Measurements from ENCODE around the gene STPG1. TPM values are rescaled to one million over a fixed set of nuclear protein-coding genes. Genes with fewer than 3 reads are reported as not detected.

The STPG1 gene
- total RNA-seq, 2 donors from 2014 or later: 13.0 to 17.8 TPM

DNA sequence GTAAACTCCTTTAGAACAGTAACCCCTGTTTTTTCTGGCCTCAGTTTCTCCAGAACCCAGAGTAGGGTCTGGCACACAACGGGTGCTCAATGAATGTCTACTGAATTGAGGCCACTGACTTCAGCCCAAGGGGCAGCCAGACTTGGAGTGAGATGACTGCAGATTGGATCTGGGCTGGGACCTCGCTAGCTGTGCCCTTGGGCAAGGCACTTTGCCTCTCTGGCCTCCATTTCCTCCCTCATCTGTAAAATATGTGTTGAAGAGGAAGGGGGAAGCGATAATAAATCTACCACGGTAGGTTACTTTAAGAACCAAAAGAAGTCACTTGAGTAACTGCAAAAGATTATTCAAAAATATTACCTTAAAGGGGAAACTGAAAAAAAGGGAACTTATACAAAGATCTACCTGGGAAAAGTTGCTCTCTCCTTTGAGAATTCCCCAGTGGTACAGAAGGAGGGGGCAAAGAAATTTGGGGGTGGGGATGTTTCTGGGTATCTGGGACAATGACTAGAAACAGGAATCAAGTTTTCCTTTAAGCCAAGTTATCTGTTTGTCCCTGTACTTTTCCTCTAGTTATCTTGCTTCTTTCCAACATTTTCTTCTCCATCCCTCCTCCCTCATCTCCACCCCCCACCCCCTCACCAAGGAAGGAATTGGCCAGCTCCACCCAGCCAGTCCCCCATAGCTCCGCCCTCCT, 94.8 kb downstream of the STPG1 start:
- no peaks in the 10 kb centered on the region for H3K9me3 Mint-ChIP-seq
- no peaks in the 10 kb centered on the region for H3K36me3 Mint-ChIP-seq (ENCODE audit: insufficient read depth in 2 of 2)
- H3K27ac Mint-ChIP-seq: no peak overlapping the region
- ATAC-seq (replicated peaks in 1 of 2) (no peak), DNase-seq (no peak)
- H3K4me1 Mint-ChIP-seq (ENCODE audit: low read depth): peaks cover 53% of the 10 kb centered on the region
- H3K4me3 Mint-ChIP-seq: peak overlapping the region in 1 of 2 donors; percentile 79
- peaks cover 80% of the 10 kb centered on the region for H3K27me3 Mint-ChIP-seq (ENCODE audit: low read depth)

DNA sequence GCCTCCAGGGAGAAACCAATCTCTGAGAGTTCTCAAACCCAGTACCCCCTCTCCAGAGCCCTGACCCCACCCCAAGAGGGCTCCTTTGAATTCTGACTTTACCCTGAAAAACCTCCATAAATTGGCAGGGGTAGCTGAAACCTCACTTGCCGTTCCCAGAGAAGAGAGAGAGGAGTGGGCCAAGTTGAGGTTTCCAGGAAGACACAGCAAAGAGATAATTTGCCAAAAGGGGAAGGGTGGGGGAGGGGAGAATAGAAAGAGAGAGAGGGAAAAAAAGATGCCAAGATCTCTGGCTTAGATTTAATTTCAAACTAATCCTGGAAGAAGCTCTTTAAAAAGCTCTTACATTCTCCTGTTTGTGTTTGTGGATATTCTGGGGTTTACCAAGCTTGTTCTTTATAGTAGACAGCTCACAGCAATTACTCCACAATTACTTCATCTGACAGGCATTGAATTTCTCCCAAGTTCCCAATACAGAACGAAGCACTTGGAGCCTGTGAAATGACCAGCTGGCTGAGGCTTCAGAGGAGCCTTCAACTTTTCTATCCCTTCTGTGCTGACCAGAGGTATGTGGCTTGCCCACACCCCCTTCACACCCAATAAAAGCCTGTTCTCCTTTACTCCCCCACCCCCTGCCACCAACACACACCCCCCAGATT, 95.5 kb downstream of the STPG1 start:
- ATAC-seq (replicated peaks in 1 of 2) (no peak), DNase-seq (no peak)
- no peaks in the 10 kb centered on the region for H3K36me3 Mint-ChIP-seq (ENCODE audit: insufficient read depth in 2 of 2)
- H3K27ac Mint-ChIP-seq: no peak overlapping the region
- H3K4me3 Mint-ChIP-seq: no peak overlapping the region
- no peaks in the 10 kb centered on the region for H3K9me3 Mint-ChIP-seq
- H3K27me3 Mint-ChIP-seq (ENCODE audit: low read depth): peaks cover 73% of the 10 kb centered on the region
- peaks cover 53% of the 10 kb centered on the region for H3K4me1 Mint-ChIP-seq (ENCODE audit: low read depth)

DNA sequence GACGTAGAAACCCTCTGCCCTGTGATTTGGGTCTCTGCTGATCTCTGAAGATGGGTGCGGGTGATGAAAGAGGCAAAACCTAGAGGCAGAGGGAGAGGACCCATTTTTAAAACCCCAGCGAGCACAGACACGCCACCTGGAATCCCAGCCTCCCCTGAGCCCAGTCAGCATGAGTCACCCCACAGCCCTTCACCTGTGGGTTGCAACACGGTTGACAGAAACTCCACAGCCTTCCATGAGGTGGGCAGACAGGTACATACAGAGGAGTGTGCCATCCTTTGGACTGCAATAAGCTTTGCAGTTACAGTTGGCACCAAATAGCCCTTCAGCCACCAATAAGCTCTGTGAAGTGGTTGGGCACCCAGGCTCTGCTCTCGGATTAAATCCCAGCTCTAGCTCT, 96.5 kb downstream of the STPG1 start:
- Mint-ChIP-seq H3K36me3 (ENCODE audit: insufficient read depth in 2 of 2) (no peaks in the 10 kb centered on the region), H3K9me3 (no peaks in the 10 kb centered on the region), H3K27ac (no peak overlapping the region), H3K4me3 (no peak overlapping the region), H3K4me1 (ENCODE audit: low read depth) (peaks cover 49% of the 10 kb centered on the region), H3K27me3 (ENCODE audit: low read depth) (peaks cover 65% of the 10 kb centered on the region)
- ATAC-seq (replicated peaks in 1 of 2) (no peak), DNase-seq (peak in 1 of 2 donors; percentile 17)

DNA sequence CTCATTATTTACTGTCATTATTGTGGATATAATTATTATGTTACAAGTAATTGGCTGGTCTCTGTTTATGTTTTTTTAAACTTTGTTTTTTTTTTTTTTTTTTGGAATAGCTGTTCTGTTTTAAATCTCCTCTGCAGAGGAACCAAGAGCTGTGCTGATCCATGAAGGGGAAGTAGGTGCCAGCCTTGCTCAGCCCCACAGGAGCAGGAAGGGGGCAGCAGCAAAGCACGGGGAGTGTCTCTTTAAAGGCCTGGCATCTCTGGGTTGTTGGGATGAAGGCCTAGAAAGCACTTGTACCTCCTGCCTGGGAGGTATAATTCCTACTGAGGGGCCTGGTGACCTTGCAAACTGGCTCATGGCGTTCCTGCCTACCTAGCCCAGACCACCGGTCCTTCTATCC, 96.9 kb downstream of the STPG1 start:
- no peaks in the 10 kb centered on the region for H3K36me3 Mint-ChIP-seq (ENCODE audit: insufficient read depth in 2 of 2)
- no peak for DNase-seq
- no peak overlapping the region for H3K27ac Mint-ChIP-seq
- H3K9me3 Mint-ChIP-seq: no peaks in the 10 kb centered on the region
- H3K4me3 Mint-ChIP-seq: no peak overlapping the region
- no peak for ATAC-seq (replicated peaks in 1 of 2)
- peaks cover 63% of the 10 kb centered on the region for H3K27me3 Mint-ChIP-seq (ENCODE audit: low read depth)
- H3K4me1 Mint-ChIP-seq (ENCODE audit: low read depth): peaks cover 46% of the 10 kb centered on the region

DNA sequence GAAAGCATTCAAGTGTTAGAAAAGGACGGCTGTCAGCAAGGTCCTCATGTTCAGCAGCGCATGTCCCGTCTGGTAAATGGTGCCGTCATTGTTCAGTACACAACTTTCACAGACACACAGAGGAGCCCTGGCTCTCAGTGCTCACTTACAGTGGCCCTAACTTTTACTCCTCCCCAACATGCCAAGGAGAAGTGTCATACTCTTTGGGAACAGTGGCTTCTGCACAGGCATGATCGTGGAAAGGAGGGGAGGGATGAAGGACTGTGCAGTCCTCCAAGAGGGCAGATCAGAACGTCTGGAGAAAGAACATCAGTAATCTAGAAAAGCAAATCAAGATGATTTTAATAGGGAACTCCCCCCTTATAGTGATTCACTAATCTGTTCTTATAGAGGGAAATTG, 98.2 kb downstream of the STPG1 start:
- no peak for DNase-seq
- H3K27me3 Mint-ChIP-seq (ENCODE audit: low read depth): peaks cover 53% of the 10 kb centered on the region

DNA sequence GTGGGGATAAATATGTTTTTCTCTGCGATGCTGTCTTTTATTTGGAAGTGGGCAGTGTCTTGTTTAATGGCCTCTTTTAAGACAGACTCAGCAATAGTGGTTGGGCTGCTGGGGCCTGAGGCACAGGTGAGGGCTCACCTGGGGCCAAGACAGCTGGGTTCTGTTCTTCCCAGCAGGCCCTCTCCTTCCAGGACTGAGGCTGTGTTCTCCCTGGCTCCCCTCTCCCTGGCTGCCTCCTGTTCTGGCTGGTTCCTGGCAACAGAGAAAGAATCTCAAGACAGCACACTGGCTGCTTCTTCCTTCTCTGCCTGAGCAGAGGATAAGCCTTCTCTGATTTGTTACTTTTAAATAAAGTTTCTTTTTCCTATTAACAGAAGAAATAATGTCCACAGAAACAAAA, 101.8 kb downstream of the STPG1 start:
- H3K4me3 Mint-ChIP-seq: no peak overlapping the region
- peaks cover 35% of the 10 kb centered on the region for H3K27me3 Mint-ChIP-seq (ENCODE audit: low read depth)
- H3K9me3 Mint-ChIP-seq: no peaks in the 10 kb centered on the region
- H3K4me1 Mint-ChIP-seq (ENCODE audit: low read depth): peaks cover 15% of the 10 kb centered on the region
- DNase-seq: no peak
- no peaks in the 10 kb centered on the region for H3K36me3 Mint-ChIP-seq (ENCODE audit: insufficient read depth in 2 of 2)
- no peak overlapping the region for H3K27ac Mint-ChIP-seq
- ATAC-seq (replicated peaks in 1 of 2): no peak

More for the DNA sequence above, 98.2 kb downstream of the STPG1 start:
- H3K9me3 Mint-ChIP-seq: no peaks in the 10 kb centered on the region
- H3K27ac Mint-ChIP-seq: no peak overlapping the region
- no peak overlapping the region for H3K4me3 Mint-ChIP-seq
- H3K36me3 Mint-ChIP-seq (ENCODE audit: insufficient read depth in 2 of 2): no peaks in the 10 kb centered on the region
- no peak for ATAC-seq (replicated peaks in 1 of 2)
- peaks cover 33% of the 10 kb centered on the region for H3K4me1 Mint-ChIP-seq (ENCODE audit: low read depth)

DNA sequence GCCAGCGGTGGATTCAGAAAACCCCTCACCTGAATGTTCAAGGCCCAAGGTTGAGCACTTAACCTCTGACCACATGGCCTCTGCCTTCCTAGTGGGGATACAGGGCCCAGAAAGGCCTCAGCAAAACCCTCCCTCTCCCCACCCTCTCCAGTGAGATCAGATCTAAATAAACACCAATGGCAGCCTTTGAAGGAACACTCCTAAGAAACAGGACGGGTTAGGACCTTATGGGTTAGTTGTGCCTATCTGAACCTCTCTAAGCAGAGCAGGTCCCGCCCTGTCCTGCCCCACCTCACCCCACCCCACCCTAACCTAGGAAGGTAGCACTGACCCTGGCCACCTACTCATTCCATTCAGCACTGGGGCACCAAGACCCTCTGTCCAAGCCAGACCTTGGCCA, 102.3 kb downstream of the STPG1 start:
- peaks cover 33% of the 10 kb centered on the region for H3K27me3 Mint-ChIP-seq (ENCODE audit: low read depth)
- no peak overlapping the region for H3K4me3 Mint-ChIP-seq
- H3K27ac Mint-ChIP-seq: no peak overlapping the region
- peaks cover 15% of the 10 kb centered on the region for H3K4me1 Mint-ChIP-seq (ENCODE audit: low read depth)
- H3K36me3 Mint-ChIP-seq (ENCODE audit: insufficient read depth in 2 of 2): no peaks in the 10 kb centered on the region
- no peaks in the 10 kb centered on the region for H3K9me3 Mint-ChIP-seq
- ATAC-seq (replicated peaks in 1 of 2): no peak
- DNase-seq: no peak

DNA sequence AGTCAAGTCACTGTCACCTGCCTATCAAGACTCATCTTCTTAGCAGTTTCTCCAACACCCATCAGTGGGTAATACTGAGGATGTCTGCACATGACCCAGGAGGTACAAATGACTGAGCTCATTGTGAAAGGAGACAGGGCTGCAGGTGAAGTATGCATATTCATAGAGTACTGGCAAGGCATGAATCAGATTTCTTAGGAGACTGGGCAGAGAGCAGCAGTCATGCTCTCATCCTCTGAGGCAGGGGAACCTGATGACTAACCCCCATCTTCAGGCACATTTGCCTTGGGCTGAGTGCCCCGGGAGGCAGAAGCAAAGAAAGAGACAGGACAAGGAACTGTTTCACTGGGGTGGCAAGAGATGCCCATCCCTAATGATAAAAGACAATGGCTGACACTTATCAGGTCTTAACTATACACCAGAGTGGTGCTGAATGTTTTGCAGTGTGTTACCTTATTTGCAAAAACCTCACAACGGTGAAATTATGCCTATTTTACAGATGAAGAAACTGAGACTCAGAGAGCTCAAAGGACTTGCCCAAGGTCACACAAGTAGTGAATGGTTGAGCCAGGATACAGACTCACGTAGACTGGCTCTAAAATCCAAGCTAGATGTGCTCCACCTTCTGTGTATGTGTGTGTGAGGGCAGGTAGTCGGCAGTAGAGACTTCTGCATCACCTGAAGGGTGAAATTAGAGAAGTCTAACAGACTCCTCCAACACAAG, 103.7 kb downstream of the STPG1 start:
- ATAC-seq (replicated peaks in 1 of 2) (peak; percentile 99), DNase-seq (peak; percentile 60 to 63)
- Mint-ChIP-seq H3K4me1 (ENCODE audit: low read depth) (peaks cover 15% of the 10 kb centered on the region), H3K9me3 (no peaks in the 10 kb centered on the region), H3K4me3 (no peak overlapping the region), H3K36me3 (ENCODE audit: insufficient read depth in 2 of 2) (no peaks in the 10 kb centered on the region), H3K27ac (peak overlapping the region; percentile 25), H3K27me3 (ENCODE audit: low read depth) (peaks cover 31% of the 10 kb centered on the region)

DNA sequence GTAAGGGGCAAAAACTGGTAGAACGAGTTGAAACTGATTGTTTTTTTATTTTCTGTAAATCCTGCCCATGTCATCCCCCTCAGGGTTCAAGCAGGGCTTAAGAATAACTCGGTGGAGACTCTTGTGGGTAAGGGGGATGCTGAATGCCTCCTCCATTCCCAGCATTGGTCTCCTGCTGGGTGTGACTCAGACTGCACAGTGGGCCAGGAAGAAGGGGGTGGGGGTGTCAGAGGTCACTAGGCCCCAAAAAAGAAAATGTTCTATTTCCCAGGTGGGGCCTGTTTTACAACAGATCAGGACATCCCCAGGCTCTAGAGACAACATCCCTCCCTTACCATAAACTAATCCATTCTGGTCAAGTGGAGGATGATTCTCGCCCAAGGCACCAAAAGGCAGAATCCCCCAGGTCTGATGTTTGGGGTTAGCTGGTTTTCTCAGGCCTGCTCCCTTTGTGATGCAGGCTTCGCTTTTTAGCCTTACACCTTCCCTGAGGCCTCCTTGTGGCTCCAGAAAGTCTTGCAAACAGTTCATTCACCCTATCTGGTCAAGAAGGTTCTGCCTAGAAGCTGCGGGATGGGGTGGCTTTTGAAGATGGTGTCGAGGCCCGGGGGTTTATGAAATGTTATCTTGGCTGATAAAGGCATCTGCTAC, 105.1 kb downstream of the STPG1 start:
- H3K4me3 Mint-ChIP-seq: no peak overlapping the region
- H3K36me3 Mint-ChIP-seq (ENCODE audit: insufficient read depth in 2 of 2): no peaks in the 10 kb centered on the region
- ATAC-seq (replicated peaks in 1 of 2) (no peak), DNase-seq (no peak)
- no peak overlapping the region for H3K27ac Mint-ChIP-seq
- H3K4me1 Mint-ChIP-seq (ENCODE audit: low read depth): peaks cover 15% of the 10 kb centered on the region
- peaks cover 32% of the 10 kb centered on the region for H3K27me3 Mint-ChIP-seq (ENCODE audit: low read depth)
- no peaks in the 10 kb centered on the region for H3K9me3 Mint-ChIP-seq

Other genes starting within 250 kb of the STPG1 start
- gene IFNLR1, start 226.5 kb downstream of the STPG1 start, total RNA-seq: 10 to 100 TPM; 11.8 to 19.2 TPM
- gene GRHL3, start 94.4 kb downstream of the STPG1 start, total RNA-seq: 1 to 10 TPM in 1 of 2 donors, under 1 TPM in 1; 0.28 to 2.0 TPM
- gene NIPAL3, start 2.0 kb upstream of the STPG1 start, total RNA-seq: 10 to 100 TPM; 54.1 to 68.7 TPM
- 100 to 1,000 TPM; 103 to 151 TPM for gene RCAN3, start 89.1 kb upstream of the STPG1 start, total RNA-seq
- gene NCMAP, start 142.3 kb upstream of the STPG1 start, total RNA-seq: 1 to 10 TPM in 1 of 2 donors, under 1 TPM in 1; 0.76 to 1.3 TPM
- gene SRRM1, start 229.5 kb upstream of the STPG1 start, total RNA-seq: 100 to 1,000 TPM; 187 to 223 TPM